Activated T-cell treated with anti-CD3 and anti-CD28 coated beads, Interleukin-2, amount 50 U/mL, for 24 hours (primary cell): ENCODE results near the gene KIFBP.
"Not testable (repeated sequence)": the region's sequence is repeated elsewhere in the genome, so short reads cannot be mapped to it uniquely, and the experiment has no call there.

Source experiments
- DNase-seq: peaks from one replicate; pipeline ENCODE4 v3.0.0-alpha.2; 2020
- H3K27ac Mint-ChIP-seq: 2 replicates; pipeline ENCODE4 v1.8.0; 2020; ENCODE audit warnings: mild to moderate bottlenecking, mixed read lengths
- H3K27me3 Mint-ChIP-seq: 2 replicates; pipeline ENCODE4 v1.8.0; 2020; ENCODE audit warnings: mixed read lengths
- H3K36me3 Mint-ChIP-seq: 2 replicates; pipeline ENCODE4 v1.8.0; 2020; ENCODE audit warnings: low read depth, mixed read lengths
- H3K4me1 Mint-ChIP-seq: 2 replicates; pipeline ENCODE4 v1.8.0; 2020; ENCODE audit warnings: low read depth, mixed read lengths
- H3K4me3 Mint-ChIP-seq: 2 replicates; pipeline ENCODE4 v1.8.0; 2020; ENCODE audit warnings: mild to moderate bottlenecking, moderate library complexity, mixed read lengths
- H3K9me3 Mint-ChIP-seq: 2 replicates; pipeline ENCODE4 v1.8.0; 2020; ENCODE audit warnings: mixed read lengths

Gene KIFBP

GRCh38 chr10:68981074-68981473, 7.5 kb upstream of the KIFBP start:
- Mint-ChIP-seq H3K4me1 (peaks cover 6% of the 10 kb centered on the region), H3K27me3 (no peaks in the 10 kb centered on the region), H3K9me3 (no peaks in the 10 kb centered on the region), H3K36me3 (peaks cover 96% of the 10 kb centered on the region), H3K4me3 (no peak overlapping the region), H3K27ac (peak overlapping the region; percentile 47)
- no peak for DNase-seq

- Mint-ChIP-seq H3K27ac (peak overlapping the region; percentile 23), H3K4me1 (peaks cover 13% of the 10 kb centered on the region), H3K9me3 (no peaks in the 10 kb centered on the region), H3K27me3 (no peaks in the 10 kb centered on the region), H3K4me3 (no peak overlapping the region), H3K36me3 (peaks cover 93% of the 10 kb centered on the region)
- DNase-seq: no peak
Observed at GRCh38 chr10:68982389-68982788, 6.2 kb upstream of the KIFBP start.

GRCh38 chr10:68987611-68988010, 992 bp upstream of the KIFBP start:
- Mint-ChIP-seq H3K36me3 (peaks cover 67% of the 10 kb centered on the region), H3K27ac (peak overlapping the region; percentile 95), H3K9me3 (no peaks in the 10 kb centered on the region), H3K4me1 (peaks cover 52% of the 10 kb centered on the region), H3K4me3 (peak overlapping the region; percentile 92), H3K27me3 (no peaks in the 10 kb centered on the region)
- DNase-seq: no peak

- DNase-seq: no peak
- peak overlapping the region; percentile 95 for H3K27ac Mint-ChIP-seq
- H3K4me3 Mint-ChIP-seq: peak overlapping the region; percentile 92
Observed at GRCh38 chr10:68989317-68989990, 851 bp downstream of the KIFBP start.

GRCh38 chr10:68992636-68993440, 4.2 kb downstream of the KIFBP start:
- H3K9me3 Mint-ChIP-seq: no peaks in the 10 kb centered on the region
- no peaks in the 10 kb centered on the region for H3K27me3 Mint-ChIP-seq
- H3K4me3 Mint-ChIP-seq: no peak overlapping the region
- H3K27ac Mint-ChIP-seq: peak overlapping the region; percentile 60
- peaks cover 70% of the 10 kb centered on the region for H3K4me1 Mint-ChIP-seq
- no peak for DNase-seq
- H3K36me3 Mint-ChIP-seq: peaks cover 27% of the 10 kb centered on the region

More at GRCh38 chr10:68989317-68989990, 851 bp downstream of the KIFBP start:
- Mint-ChIP-seq H3K27me3 (no peaks in the 10 kb centered on the region), H3K4me1 (peaks cover 64% of the 10 kb centered on the region), H3K9me3 (no peaks in the 10 kb centered on the region), H3K36me3 (peaks cover 49% of the 10 kb centered on the region)

GRCh38 chr10:68997211-68997610, 8.6 kb downstream of the KIFBP start:
- H3K36me3 Mint-ChIP-seq: peaks cover 24% of the 10 kb centered on the region
- H3K27me3 Mint-ChIP-seq: no peaks in the 10 kb centered on the region
- peak overlapping the region; percentile 94 for H3K27ac Mint-ChIP-seq
- H3K4me3 Mint-ChIP-seq: peak overlapping the region; percentile 30
- no peak for DNase-seq
- no peaks in the 10 kb centered on the region for H3K9me3 Mint-ChIP-seq
- peaks cover 53% of the 10 kb centered on the region for H3K4me1 Mint-ChIP-seq

- Mint-ChIP-seq H3K27ac (no peak overlapping the region), H3K4me1 (peaks cover 12% of the 10 kb centered on the region), H3K4me3 (no peak overlapping the region), H3K9me3 (no peaks in the 10 kb centered on the region), H3K36me3 (peaks cover 37% of the 10 kb centered on the region), H3K27me3 (no peaks in the 10 kb centered on the region)
- DNase-seq: no peak
Observed at GRCh38 chr10:69004821-69005220, 16.2 kb downstream of the KIFBP start.

- Mint-ChIP-seq H3K36me3 (peaks cover 33% of the 10 kb centered on the region), H3K4me3 (no peak overlapping the region), H3K27me3 (no peaks in the 10 kb centered on the region), H3K4me1 (peaks cover 6% of the 10 kb centered on the region), H3K27ac (no peak overlapping the region), H3K9me3 (no peaks in the 10 kb centered on the region)
- DNase-seq: no peak
Observed at GRCh38 chr10:69005704-69006485, 17.3 kb downstream of the KIFBP start.

- Mint-ChIP-seq H3K27ac (no peak overlapping the region), H3K9me3 (no peaks in the 10 kb centered on the region), H3K4me1 (peaks cover 9% of the 10 kb centered on the region)
Observed at GRCh38 chr10:69007260-69007659, 18.7 kb downstream of the KIFBP start.

GRCh38 chr10:69009360-69009759, 20.8 kb downstream of the KIFBP start:
- Mint-ChIP-seq H3K27me3 (no peaks in the 10 kb centered on the region), H3K36me3 (peaks cover 52% of the 10 kb centered on the region), H3K4me1 (peaks cover 27% of the 10 kb centered on the region), H3K4me3 (no peak overlapping the region), H3K9me3 (no peaks in the 10 kb centered on the region), H3K27ac (no peak overlapping the region)
- DNase-seq: no peak

More at GRCh38 chr10:69007260-69007659, 18.7 kb downstream of the KIFBP start:
- Mint-ChIP-seq H3K27me3 (no peaks in the 10 kb centered on the region), H3K4me3 (no peak overlapping the region), H3K36me3 (peaks cover 34% of the 10 kb centered on the region)
- no peak for DNase-seq

GRCh38 chr10:69010151-69010640, 21.6 kb downstream of the KIFBP start:
- no peak overlapping the region for H3K27ac Mint-ChIP-seq
- H3K9me3 Mint-ChIP-seq: no peaks in the 10 kb centered on the region
- no peak overlapping the region for H3K4me3 Mint-ChIP-seq
- peaks cover 25% of the 10 kb centered on the region for H3K4me1 Mint-ChIP-seq
- H3K27me3 Mint-ChIP-seq: no peaks in the 10 kb centered on the region
- no peak for DNase-seq
- H3K36me3 Mint-ChIP-seq: peaks cover 54% of the 10 kb centered on the region

GRCh38 chr10:69012778-69013177, 24.2 kb downstream of the KIFBP start:
- not testable (repeated sequence) for DNase-seq, H3K9me3 Mint-ChIP-seq, H3K27me3 Mint-ChIP-seq, H3K4me3 Mint-ChIP-seq
- H3K36me3 Mint-ChIP-seq: peaks cover 52% of the 10 kb centered on the region
- peaks cover 24% of the 10 kb centered on the region for H3K4me1 Mint-ChIP-seq
- H3K27ac Mint-ChIP-seq: peak overlapping the region; percentile 76

GRCh38 chr10:69014171-69014570, 25.6 kb downstream of the KIFBP start:
- Mint-ChIP-seq H3K36me3 (peaks cover 57% of the 10 kb centered on the region), H3K4me1 (peaks cover 23% of the 10 kb centered on the region), H3K27me3 (no peaks in the 10 kb centered on the region), H3K9me3 (no peaks in the 10 kb centered on the region), H3K4me3 (no peak overlapping the region), H3K27ac (peak overlapping the region; percentile 18)
- no peak for DNase-seq

GRCh38 chr10:69018613-69019012, 30.0 kb downstream of the KIFBP start:
- Mint-ChIP-seq H3K27me3 (no peaks in the 10 kb centered on the region), H3K36me3 (peaks cover 33% of the 10 kb centered on the region), H3K9me3 (no peaks in the 10 kb centered on the region), H3K27ac (no peak overlapping the region), H3K4me1 (peaks cover 6% of the 10 kb centered on the region), H3K4me3 (no peak overlapping the region)
- no peak for DNase-seq
